ENCODE results near the gene RAB37.
A peak's percentile ranks its signal among the peaks of the same experiment; 100 is the strongest.

- TF ChIP-seq, protein P1, sequence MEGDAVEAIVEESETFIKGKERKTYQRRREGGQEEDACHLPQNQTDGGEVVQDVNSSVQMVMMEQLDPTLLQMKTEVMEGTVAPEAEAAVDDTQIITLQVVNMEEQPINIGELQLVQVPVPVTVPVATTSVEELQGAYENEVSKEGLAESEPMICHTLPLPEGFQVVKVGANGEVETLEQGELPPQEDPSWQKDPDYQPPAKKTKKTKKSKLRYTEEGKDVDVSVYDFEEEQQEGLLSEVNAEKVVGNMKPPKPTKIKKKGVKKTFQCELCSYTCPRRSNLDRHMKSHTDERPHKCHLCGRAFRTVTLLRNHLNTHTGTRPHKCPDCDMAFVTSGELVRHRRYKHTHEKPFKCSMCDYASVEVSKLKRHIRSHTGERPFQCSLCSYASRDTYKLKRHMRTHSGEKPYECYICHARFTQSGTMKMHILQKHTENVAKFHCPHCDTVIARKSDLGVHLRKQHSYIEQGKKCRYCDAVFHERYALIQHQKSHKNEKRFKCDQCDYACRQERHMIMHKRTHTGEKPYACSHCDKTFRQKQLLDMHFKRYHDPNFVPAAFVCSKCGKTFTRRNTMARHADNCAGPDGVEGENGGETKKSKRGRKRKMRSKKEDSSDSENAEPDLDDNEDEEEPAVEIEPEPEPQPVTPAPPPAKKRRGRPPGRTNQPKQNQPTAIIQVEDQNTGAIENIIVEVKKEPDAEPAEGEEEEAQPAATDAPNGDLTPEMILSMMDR (IDR thresholded peaks at IDR 0.05) = no peak
- peak in 2 of 3 donors; percentile 1 to 7 for TF ChIP-seq POLR2A (IDR thresholded peaks at IDR 0.05)
Observed at GRCh38 chr17:74769856-74770497, 32.9 kb downstream of the RAB37 start.

Measured in body of pancreas (tissue), 4 donors.